DMS153 treated with DMSO at 0.1 percent for 48 hours (cell line): ENCODE results near the gene GPR171.

ENCODE experiments used
- DNase-seq: peaks from one replicate; lab custom pipeline; 2025; ENCODE audit not compliant: unreplicated experiment; lab: John Stamatoyannopoulos, UW

GPR171 gene

DNA sequence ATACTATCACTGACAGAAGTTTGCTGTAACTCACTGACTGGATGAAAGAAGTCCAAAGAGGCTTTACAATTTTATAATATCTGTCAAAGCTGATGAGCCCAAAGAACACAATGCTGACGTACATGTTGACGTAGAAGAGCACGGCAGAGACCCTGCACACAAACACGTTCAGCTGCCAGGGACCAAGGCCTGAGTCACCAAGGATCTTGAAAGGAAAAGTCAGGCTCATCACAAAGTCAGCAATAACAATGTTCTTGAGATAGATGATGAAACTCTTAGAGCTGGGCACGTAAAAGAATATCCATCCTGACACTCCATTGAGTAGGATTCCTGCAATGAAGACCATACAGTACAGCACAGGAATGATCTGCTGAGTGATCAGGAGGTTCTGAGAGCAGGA is 10.9 kb upstream of the GPR171 start:
- no peak for DNase-seq

DNA sequence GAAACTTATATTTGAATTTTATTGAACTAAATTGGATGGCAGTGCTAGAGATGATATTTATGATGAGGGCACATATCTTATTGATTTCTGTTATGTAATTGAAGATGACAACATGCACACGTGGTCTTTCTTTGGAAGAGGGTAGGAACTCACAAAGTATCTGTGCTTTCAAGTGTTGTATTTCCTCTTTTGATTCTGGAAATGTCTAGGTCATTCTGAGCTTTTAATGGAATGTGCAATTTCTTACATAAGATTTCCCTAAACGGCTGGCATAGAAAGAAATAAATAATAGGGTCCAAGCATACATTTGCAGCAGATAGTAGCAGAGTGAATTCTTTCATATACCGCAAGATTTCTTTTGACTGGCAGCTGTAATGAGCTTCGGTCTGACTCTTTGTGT is 10.1 kb upstream of the GPR171 start:
- DNase-seq = no peak

DNA sequence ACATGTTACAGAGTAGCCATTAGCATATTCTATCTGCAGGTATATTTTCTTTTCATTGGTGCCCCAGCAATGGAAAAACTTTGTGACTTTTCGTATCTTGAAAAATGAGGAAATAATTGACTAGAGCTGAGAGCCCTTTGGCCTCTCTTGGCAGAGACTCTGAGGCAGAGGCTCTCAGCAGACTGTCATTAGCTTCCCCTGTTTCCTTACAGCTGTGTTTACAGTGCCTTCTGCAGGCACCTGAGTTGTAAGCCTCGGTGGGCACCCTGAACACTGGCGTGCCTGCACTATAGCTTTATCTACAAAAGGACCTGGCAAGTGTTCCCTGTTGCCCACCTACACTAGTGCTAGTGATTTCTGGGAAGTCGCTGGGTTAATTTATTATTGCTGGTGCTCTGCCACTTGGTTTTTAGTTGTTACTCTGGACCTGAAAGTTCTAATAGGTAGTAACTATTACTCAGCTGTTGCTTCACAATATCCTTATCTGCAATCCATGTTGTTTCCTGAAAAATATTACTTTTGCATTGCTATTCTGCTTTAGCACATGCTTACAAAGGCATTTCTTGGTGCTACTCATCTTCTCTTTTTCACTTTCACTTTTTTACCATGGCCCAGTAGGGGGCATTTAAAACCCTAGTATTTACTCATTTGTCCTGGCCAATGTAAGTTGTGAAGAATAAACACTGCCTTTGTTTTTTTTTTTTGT is 7.8 kb upstream of the GPR171 start:
- no peak for DNase-seq

DNA sequence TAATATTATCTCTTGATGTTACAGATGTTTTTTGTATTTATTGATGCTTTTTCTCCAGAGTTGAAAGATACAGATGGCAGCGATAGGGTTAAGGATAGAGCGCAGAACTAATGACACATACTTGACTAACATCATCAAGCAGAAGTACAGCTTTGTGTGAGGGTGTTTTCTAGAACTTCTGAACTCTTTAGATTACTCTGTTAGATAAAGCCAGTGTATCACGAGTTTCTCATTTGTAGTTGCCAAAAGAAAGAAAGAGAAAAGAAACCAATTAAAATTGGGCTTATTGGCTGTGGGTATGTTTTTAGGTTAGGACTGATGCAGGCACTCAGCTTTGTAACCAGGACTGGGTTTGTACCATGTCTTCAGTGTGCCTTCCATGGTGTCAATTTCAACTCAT is 6.6 kb upstream of the GPR171 start:
- DNase-seq = no peak

DNA sequence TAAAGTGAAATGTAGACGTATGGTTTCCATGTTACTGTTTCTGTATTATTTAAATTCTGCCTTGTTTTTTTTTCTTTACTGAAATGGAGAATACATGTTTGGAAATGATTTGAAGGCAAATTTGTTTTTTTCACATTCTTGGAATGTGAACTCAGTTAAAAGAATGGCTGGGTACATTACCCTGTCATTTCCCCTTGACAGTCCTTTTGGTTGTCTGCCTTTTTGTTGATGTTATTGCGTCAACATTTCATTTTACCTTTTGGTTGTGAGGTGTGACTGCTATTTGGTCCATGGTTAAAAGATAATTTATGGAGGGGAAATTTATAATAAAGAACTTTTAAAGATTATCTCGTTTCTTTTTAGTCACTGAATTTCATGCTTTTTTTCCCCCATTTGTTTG is 3.2 kb upstream of the GPR171 start:
- DNase-seq = no peak

DNA sequence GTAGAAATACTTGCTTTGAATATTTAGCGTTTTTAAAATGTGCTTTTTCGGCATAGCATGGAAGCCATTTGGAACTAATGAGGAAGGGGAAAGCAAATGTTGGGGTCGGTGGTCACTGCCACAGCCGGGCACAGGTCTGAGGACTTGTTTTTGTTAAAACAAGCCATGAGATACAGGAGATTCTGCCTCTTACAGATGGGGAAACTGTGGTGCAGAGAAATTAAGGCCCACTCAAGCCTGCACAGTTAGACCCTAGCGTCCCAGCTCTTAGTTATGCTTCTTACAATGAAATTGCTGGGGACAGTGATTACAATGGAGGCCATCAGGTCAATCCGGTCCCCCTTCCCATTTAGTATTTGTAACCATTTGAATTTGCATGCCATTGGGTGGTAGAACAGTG is 2.5 kb upstream of the GPR171 start:
- no peak for DNase-seq

DNA sequence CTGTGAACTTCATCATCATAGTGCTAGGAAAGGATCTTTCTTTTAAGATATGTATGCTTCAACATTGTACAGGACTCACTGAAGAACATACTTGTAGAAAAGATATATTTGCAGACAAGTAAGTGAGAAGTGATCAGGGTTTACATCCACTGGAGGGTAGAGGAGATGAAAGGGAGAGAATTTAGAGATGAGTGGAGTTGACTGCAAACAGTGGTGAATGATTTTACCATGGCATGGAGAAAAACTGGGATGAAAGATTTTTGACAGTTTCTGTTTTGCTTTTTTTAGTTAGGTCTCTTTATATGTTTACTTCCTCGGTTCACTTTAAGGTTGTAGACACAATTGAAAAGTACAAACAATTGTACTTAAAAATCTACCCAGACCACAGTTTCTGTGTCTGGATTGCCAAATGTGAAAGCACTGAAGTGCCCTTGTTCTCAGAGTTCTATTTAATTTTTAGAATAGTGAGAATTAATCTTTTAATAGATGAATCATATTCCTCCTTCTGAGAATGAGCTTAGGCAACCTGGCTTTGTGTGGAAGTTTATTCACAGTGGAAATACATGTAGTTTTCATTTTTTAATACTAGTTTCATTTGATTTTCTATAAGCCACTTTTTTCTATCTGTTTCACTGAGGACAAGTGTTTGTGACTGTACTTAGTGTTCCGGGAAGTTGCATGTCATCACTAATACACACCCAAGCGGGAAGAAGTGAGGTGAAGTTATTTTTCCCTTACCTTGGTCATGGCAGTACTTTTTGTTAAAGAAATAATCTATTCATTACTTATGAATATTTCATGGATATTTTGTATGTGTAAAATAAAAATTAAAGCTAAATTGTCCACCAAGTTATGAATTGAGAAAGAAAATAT is 1.8 kb upstream of the GPR171 start:
- no peak for DNase-seq

DNA sequence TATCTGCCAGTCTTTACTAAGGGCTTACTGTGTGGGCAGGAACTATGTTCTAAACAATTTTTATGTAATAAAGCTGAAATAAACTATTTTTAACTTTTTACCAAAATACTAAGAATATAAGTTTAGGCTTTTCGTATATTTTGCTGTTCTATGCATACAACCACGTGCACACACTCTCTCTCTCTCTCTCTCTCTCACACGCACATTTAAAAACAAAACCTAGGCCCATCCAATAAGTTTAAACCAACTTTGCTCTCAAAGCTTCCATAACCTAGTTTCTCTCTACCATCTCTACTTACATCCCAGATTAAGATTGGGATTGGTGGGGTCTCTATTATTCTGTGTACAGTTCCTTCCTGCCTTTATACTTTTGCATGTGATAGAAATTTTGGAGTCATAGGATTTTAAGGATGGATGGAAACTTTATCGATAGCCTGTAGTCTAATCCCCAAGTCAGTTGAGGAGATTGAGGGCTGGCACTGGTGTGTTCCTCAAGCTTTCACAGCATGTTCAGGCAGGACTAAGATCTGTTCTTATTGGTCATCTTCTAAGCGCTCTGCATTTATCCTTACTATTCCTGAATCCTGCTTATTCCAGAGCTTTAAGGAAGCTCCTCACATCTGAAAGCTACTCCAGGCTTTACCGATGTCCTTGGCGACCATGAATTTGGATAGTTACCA is 1.8 kb downstream of the GPR171 start:
- no peak for DNase-seq

DNA sequence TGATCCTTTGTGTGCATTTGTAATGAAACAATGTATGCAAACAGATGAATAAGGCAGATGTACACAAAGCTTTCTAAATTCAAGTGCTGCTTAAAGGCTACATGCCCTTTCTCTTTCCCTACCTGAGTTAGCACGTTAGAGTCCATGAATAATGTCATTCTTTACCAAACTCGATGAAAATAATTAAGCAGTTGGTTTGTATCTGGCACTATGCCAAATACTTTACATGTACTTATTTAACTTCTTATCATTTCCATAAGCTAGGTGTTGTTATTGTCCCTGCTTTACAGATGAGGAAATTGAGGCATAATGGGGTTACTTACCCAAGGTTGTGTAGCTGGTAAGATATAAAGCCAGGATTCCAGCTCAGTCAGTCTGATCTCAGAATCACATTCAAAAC is 2.4 kb downstream of the GPR171 start:
- DNase-seq = no peak

DNA sequence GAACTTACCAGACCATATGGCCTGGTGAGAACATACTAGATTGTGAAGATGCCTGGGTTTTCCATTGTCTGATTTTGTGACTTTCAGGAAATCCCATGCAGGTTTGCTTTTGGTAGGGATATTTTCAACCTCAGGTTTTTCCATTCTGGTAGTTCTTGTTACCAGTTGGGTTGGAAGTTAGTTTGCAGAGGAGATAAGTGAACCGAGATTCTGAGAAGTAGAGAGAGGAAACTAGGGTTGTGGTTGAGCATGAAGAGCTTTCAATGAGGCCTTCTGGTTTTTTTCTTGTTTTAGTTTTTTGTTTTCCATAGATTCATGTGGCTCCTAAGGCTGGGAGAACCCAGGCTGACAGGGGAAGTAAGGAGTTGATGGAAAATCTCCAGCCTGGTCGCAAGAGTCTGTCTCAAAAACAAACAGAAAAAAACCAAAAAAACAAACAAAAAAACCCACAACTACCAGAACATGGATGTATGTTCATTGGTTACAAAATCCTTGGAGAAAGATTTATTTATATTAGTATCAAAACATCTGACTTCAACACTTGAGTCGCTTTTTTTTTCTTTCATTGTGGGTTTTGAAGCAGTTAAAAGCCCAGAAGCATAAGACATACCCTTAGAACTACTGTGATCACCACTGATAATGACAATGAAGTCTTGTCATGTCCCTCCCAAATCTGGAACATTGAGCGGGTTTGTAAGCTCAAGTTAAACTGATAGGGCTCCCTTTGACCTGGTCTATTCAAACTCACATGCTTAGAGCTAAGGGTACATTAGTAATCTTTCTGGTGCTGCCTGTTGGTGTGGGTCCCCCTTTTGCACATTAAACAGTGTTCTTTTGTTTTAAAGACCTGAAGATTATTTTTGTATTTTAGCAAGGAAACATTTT is 3.2 kb downstream of the GPR171 start:
- no peak for DNase-seq

DNA sequence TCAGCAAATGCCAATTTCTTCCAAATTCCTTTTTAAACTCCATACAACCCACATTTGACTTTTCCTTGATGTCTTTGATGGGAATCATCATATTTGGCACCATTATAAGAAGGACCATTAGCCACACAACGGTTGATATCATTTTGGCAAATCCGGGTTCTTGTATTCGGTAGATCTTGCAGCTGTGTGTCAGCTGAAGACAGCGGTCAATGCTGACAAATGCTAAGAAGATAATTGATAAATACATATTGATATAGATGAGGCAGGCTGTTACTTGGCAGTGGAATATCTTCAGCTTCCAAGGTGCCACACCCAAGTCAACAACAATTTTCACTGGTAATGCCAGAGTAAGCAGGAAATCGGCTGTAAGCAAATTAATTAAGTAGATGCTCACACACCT is 4.2 kb downstream of the GPR171 start:
- no peak for DNase-seq

DNA sequence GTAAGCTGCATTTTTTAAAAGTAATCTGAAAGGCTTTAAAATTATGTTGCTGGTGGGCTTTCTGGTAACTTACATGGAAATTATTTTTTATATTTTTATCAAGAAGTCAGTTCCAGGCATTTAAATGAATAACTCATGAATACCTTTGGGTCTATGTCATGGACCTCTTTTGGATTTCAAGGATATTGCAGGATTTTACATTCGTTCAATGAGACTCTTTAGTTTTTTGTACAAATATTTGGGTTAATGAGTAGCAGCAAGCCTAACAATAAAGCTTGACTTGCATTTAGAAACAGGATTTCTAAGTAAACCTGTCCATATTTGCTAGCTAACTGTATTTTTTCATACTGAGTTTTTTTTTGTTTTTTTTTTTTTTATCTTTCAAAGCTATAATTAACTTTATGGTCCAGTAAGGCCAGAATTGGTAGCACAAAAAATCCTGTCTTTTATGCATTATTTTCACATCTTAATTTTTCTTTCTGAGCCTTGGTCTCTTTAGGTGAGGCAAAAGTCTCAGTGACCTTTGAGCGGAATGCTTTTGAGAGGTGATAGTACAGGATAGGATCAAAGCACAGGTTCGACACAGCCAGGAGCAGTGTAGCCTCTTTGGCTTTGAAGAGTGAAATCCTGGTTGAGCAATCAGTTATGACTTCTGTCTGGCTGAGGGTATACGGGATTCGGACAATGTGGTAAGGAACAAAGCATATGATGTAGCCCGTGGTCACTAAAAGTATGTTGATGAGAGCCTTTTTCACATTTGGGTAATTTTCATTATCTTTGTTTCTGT is 4.8 kb downstream of the GPR171 start:
- DNase-seq = no peak

DNA sequence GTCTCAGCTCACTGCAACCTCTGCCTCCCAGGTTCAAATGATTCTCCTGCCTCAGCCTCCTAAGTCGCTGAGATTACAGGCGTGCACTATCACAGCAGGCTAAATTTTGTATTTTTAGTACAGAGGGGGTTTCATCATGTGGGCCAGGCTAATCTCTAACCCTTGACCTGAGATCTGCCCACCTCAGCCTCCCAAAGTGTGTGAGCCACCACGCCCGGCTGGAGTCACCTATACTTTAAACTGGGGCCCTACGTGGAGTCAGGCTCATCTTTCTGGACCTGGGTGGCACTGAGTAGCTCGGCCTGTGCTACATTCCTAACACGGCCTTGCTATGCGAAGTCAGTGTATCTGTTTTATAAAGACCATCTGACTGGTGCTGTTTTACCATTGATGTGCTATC is 5.8 kb downstream of the GPR171 start:
- DNase-seq = no peak

DNA sequence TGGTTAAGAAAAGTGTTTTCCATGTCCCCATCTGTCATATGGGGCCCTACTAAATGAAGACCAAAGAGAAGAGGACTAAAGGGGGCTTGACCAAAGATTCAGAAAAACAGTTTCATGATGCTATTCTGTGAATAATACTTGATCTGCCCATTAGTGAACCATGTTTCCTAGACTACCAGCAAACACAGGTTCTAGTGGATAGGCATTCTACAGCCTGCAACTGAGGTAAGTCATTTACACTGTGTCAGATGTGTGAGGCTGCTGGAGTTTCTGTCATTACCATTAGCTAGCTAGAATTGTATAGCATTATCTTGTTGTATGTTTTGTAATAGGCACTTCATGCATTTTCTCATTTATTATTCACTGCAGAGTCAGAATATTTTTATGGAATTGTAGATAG is 6.6 kb downstream of the GPR171 start:
- no peak for DNase-seq

DNA sequence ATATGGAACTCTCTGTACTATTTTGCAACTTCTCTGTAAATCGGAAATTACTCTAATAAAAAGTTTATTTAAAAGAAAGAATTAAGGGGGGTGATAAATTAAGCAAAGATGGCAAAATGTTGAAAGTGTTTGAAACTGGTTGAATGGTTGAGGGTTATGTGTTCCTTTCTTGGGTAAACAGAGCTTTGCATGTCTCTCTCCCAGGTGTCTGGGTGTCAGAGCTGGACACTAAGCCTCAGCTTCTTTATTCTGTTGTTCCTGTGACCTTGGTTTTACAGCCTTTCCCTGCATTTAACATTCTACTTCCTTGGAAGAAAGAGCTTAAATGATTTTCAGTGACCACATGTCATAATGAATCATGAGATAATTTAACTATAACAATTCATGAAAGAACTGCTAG is 7.2 kb downstream of the GPR171 start:
- DNase-seq = no peak

DNA sequence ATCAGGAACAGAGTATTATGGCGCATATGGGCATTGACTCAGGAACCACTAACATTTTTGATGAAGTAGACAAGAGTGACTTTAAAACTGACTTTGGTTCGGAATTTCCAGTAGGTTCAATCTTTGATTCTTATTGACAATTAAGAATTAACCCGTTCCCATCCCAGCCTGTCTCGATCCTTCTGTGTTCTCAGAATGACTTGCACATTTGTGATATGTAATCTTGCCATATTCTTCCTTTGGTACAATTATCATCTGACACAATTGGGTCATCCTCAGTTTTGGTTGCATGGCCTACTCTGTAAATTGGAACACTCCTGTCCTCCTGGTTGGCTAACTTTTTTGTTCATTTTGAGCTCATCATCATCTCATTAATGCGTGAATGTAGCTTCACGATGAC is 10.5 kb downstream of the GPR171 start:
- no peak for DNase-seq

DNA sequence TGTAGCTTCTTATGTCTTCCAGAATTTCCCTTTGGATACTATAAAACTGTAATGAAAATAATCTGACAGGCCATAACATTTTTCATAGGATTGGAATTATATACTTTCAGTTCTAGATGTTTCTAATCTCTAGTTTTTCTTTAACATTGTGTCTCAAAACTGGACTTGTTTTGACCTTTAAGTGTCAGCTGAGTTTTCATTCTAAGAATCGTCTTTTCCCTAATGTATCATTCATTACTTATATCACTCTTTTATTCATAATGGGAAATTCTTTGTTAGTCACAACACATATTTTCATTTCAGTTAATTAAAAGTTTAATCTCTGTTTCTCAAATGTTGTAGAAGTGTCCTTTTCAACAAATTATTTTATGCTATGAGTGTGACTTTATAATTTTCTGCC is 11.9 kb downstream of the GPR171 start:
- no peak for DNase-seq

DNA sequence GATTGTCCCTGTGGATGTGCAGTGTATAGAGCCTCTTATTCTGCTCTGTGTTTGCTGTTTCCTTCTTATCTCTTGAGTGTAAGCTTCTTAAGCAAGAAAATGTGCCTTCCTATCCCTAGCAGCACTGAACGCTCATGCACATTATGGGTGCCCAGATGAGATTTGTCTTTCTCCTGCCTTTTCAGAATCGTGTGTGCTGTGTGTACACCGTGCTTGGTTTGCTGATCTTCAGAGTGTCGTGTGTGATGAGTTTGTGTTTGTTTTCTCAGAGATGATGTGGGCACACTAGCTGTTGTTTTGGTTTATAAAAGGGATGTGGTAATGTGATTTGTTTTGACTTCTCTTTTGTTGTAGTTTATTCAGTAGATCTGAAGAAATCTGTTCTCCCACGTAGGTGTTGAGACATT is 19.7 kb downstream of the GPR171 start:
- DNase-seq = no peak

DNA sequence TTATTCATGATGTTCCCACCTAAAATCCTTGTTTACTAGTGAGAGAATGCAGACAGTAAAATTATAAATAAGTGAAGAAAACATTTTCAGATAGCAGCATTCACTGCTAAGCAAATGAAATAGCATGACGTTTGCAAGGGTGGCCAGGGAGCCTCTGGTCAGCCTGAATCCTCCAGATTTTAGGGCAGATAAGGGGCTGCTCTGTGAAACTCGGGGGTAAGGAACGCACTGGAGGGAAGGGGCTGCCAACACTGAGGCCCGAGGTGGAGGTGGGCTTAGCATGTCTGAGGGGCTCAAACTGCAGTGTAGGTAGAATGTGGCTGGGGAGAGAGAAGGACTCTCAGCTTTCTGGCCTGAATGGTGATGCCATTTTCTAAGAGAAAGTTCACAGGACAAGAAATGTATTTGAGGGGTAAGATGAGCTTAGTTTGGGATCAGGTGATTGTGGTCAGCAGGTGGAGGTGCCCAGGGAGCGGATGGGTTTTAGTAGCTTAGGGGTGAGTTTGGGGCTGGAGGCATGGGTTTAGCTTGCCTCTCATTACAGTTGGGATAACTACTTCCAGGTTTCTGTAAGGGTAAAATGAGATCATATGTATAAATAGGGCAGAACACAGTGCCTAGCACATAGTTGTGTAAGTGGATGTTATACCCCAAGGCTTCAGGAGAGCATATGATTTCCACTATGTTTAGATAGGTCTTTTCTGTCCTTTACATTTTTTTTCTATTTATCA is 20.5 kb downstream of the GPR171 start:
- no peak for DNase-seq
